SK-N-SH (cell line): ENCODE measurements around the gene RGS7. TPM values are rescaled to one million over a fixed set of nuclear protein-coding genes. Genes with fewer than 3 reads are reported as not detected.

Experiments
- CTCF ChIA-PET: fragments of 300-600, 350-600 bp; formaldehyde crosslinking; extraction: SDS; loops from one replicate; lab custom pipeline; 2021; lab: Yijun Ruan, JAX
- POLR2A ChIA-PET: fragments of 350-600 bp; sonication (Branson Sonifier 250); formaldehyde crosslinking; extraction: SDS; loops from one replicate; lab custom pipeline; 2020; ENCODE audit warnings: antibody characterized with exemption, inconsistent platforms; lab: Yijun Ruan, JAX
- DNase-seq: peaks from one replicate; pipeline ENCODE4 v3.0.0; 2012
- H2AFZ ChIP-seq: fragments of 200-600 bp; sonication (generic); 2 replicates; pipeline ENCODE4 v1.8.1; 2016; ENCODE audit warnings: antibody characterized with exemption, mild to moderate bottlenecking, low read depth
- H3F3A ChIP-seq: fragments of 200-600 bp; sonication (generic); replicated peaks from 2 replicates; pipeline ENCODE3; 2016; ENCODE audit warnings: antibody characterized with exemption, mild to moderate bottlenecking; ENCODE audit not compliant: insufficient read depth
- H3K27ac ChIP-seq, 2 experiments: fragments of 200-500 bp in 1 of 2; fragments of 200-600 bp in 1 of 2; sonication (Bioruptor generic) in 1 of 2; sonication (generic), shearing (Covaris generic) in 1 of 2; 2 replicates each; pipeline versions ENCODE4 v1.5.1 to v1.6.1; 2014 to 2016; ENCODE audit warnings: low read depth in 2 of 2, inconsistent platforms in 1 of 2, low read length in 1 of 2, mild to moderate bottlenecking in 1 of 2, mixed read lengths in 1 of 2
- H3K27me3 ChIP-seq: fragments of 200-600 bp; sonication (generic), shearing (Covaris generic); 2 replicates; pipeline ENCODE4 v1.6.1; 2016; ENCODE audit warnings: mixed run types; ENCODE audit not compliant: insufficient read depth
- H3K36me3 ChIP-seq, 2 experiments: fragments of 200-500 bp in 1 of 2; fragments of 200-600 bp in 1 of 2; sonication (Bioruptor generic) in 1 of 2; sonication (generic) in 1 of 2; replicated peaks in 1 of 2; 2 replicates each; pipeline versions ENCODE3 to v1.5.1; 2014 to 2016; ENCODE audit warnings: low read length in 1 of 2, mild to moderate bottlenecking in 1 of 2; ENCODE audit not compliant: insufficient read depth in 2 of 2, control insufficient read depth in 1 of 2
- H3K4me1 ChIP-seq, 2 experiments: fragments of 200-500 bp in 1 of 2; fragments of 200-600 bp in 1 of 2; sonication (Bioruptor generic) in 1 of 2; sonication (generic), shearing (Covaris generic) in 1 of 2; 2 replicates each; pipeline versions ENCODE4 v1.5.1 to v1.6.1; 2014 to 2016; ENCODE audit warnings: low read depth in 1 of 2, low read length in 1 of 2, mixed run types in 1 of 2; ENCODE audit not compliant: insufficient read depth in 2 of 2, control insufficient read depth in 1 of 2
- H3K4me2 ChIP-seq: fragments of 200-600 bp; sonication (generic), shearing (Covaris generic); 2 replicates; pipeline ENCODE4 v1.6.1; 2017; ENCODE audit warnings: mixed run types
- H3K4me3 ChIP-seq, 2 experiments: fragments of 200-500 bp in 1 of 2; fragments of 200-600 bp in 1 of 2; sonication (Bioruptor generic) in 1 of 2; sonication (generic), shearing (Covaris generic) in 1 of 2; 2 replicates each; pipeline versions ENCODE4 v1.5.1 to v1.8.1; 2014 to 2016; ENCODE audit warnings: low read depth in 2 of 2, inconsistent platforms in 1 of 2, low read length in 1 of 2, mild to moderate bottlenecking in 1 of 2, mixed read lengths in 1 of 2, moderate library complexity in 1 of 2
- H3K79me2 ChIP-seq: fragments of 200-600 bp; sonication (generic); 2 replicates; pipeline ENCODE4 v1.8.1; 2017; ENCODE audit warnings: mild to moderate bottlenecking; ENCODE audit not compliant: insufficient read depth
- H3K9ac ChIP-seq: fragments of 200-600 bp; sonication (generic); 2 replicates; pipeline ENCODE4 v1.6.1; 2017; ENCODE audit warnings: mixed run types
- H3K9me2 ChIP-seq: fragments of 200-600 bp; sonication (generic); 2 replicates; pipeline ENCODE4 v1.6.1; 2017; ENCODE audit warnings: mixed run types
- H3K9me3 ChIP-seq: fragments of 200-600 bp; sonication (generic); 2 replicates; pipeline ENCODE4 v1.6.1; 2017; ENCODE audit warnings: mixed run types, mild to moderate bottlenecking, moderate library complexity
- H4K20me1 ChIP-seq: fragments of 200-600 bp; sonication (generic); 2 replicates; pipeline ENCODE4 v1.6.1; 2017; ENCODE audit warnings: mild to moderate bottlenecking, mixed run types; ENCODE audit not compliant: insufficient read depth
- CTCF ChIP-seq: fragments of 200-600 bp; sonication (generic); IDR thresholded peaks from 2 replicates; pipeline ENCODE4 v1.6.1; 2017; ENCODE audit warnings: antibody characterized with exemption, mild to moderate bottlenecking, moderate library complexity
- EZH2phosphoT487 ChIP-seq: fragments of 200-600 bp; sonication (generic); IDR thresholded peaks from 2 replicates; pipeline ENCODE4 v1.6.1; 2017; ENCODE audit warnings: low read depth, mixed run types, mild to moderate bottlenecking, antibody characterized with exemption, moderate library complexity, borderline replicate concordance
- GABPA ChIP-seq: IDR thresholded peaks from 2 replicates; pipeline ENCODE4 v1.4.0; 2012; ENCODE audit warnings: low read depth, mild to moderate bottlenecking
- NFIC ChIP-seq: IDR thresholded peaks from 2 replicates; pipeline ENCODE4 v1.4.0; 2012; ENCODE audit warnings: borderline replicate concordance
- RCOR1 ChIP-seq: fragments of 150-350 bp; IDR thresholded peaks from 2 replicates; pipeline ENCODE4 v1.6.1; 2017; ENCODE audit warnings: antibody characterized with exemption, low read length
- REST ChIP-seq: IDR thresholded peaks from 2 replicates; pipeline ENCODE4 v1.6.1; 2012; ENCODE audit warnings: mild to moderate bottlenecking, low read depth, low read length, moderate library complexity
- RXRA ChIP-seq: IDR thresholded peaks from 2 replicates; pipeline ENCODE4 v1.4.0; 2012; ENCODE audit warnings: low read depth, mild to moderate bottlenecking, borderline replicate concordance
- TAF1 ChIP-seq: IDR thresholded peaks from 2 replicates; pipeline ENCODE4 v1.6.1; 2012; ENCODE audit warnings: low read depth, mild to moderate bottlenecking, low read length, moderate library complexity, borderline replicate concordance
- TCF12 ChIP-seq: IDR thresholded peaks from 2 replicates; pipeline ENCODE4 v1.4.0; 2012
- TEAD4 ChIP-seq: IDR thresholded peaks from 2 replicates; pipeline ENCODE4 v1.4.0; 2012; ENCODE audit warnings: mild to moderate bottlenecking, borderline replicate concordance; ENCODE audit not compliant: insufficient read depth
- WGBS: methylation state at CpG from one replicate; pipeline ENCODE4 v1.1.6; 2017; ENCODE audit warnings: low lambda C conversion rate; 5-methylcytosine and 5-hydroxymethylcytosine counted together
- polyA plus RNA-seq, 3 experiments: library from polyadenylated mRNA; depleted of rRNA; stranded (reverse); fragments of >200 nt; gene quantifications; 2 replicates each; pipeline ENCODE4 v1.2.3, GENCODE V29; 2012
- TF ChIP-seq, protein P1 (sequence below): fragments of 150-350 bp; IDR thresholded peaks from 2 replicates; pipeline ENCODE4 v1.6.1; 2017; ENCODE audit warnings: antibody characterized with exemption, low read length, low read depth, borderline replicate concordance
- TF ChIP-seq, protein P2 (sequence below): IDR thresholded peaks from 2 replicates; pipeline ENCODE4 v1.4.0; 2012; ENCODE audit warnings: low read depth, borderline replicate concordance
- TF ChIP-seq, protein P3 (sequence below): IDR thresholded peaks from 2 replicates; pipeline ENCODE4 v1.4.0; 2012; ENCODE audit warnings: low read depth

RGS7 gene
- polyA plus RNA-seq, 1 of the 3 experiments (the other 2 are of a cell fraction) = 0.36 TPM

DNA sequence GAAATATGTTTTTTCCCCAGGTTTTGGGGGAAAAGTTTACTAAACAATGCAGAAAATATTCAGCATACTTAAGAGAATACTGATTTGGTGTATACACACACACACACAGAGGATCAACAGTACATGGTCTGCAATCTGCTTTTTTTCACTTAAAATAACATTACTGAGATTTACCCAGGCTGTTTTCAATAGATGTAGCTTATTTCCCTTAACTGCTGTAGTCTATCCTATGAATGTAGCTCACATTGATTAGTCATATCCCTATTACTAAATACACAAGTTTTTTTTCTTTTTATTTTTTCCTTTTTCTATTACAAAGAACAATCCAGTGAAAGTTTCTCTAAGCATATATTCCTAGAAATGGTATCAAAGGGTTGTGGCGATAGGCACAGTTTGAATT is 478.4 kb downstream of the RGS7 start:
- Histone ChIP-seq H4K20me1 (no peaks in the 10 kb centered on the region), H3F3A (no peaks in the 10 kb centered on the region), H3K9me3 (no peaks in the 10 kb centered on the region), H3K79me2 (no peaks in the 10 kb centered on the region), H3K27me3 (no peaks in the 10 kb centered on the region), H3K9me2 (no peaks in the 10 kb centered on the region), H3K4me2 (no peak overlapping the region), H3K4me1 (no peaks in the 10 kb centered on the region), H2AFZ (no peak overlapping the region), H3K9ac (no peak overlapping the region), H3K27ac (no peak overlapping the region), H3K4me3 (no peak overlapping the region), H3K36me3 (no peaks in the 10 kb centered on the region)
- no peak for DNase-seq
- ChIA-PET CTCF (interaction anchor here (1.1 kb wide), 1 partner anchor 9 kb away, joined by 4 read pairs; no protein-coding TSS in a partner anchor), POLR2A (no interaction called here)
- 81% methylated on average over 1 of the region's 1 CpG for WGBS
- TF ChIP-seq, protein P1, sequence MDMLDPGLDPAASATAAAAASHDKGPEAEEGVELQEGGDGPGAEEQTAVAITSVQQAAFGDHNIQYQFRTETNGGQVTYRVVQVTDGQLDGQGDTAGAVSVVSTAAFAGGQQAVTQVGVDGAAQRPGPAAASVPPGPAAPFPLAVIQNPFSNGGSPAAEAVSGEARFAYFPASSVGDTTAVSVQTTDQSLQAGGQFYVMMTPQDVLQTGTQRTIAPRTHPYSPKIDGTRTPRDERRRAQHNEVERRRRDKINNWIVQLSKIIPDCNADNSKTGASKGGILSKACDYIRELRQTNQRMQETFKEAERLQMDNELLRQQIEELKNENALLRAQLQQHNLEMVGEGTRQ = no peak
- TF ChIP-seq RCOR1 (no peak), GABPA (no peak)

DNA sequence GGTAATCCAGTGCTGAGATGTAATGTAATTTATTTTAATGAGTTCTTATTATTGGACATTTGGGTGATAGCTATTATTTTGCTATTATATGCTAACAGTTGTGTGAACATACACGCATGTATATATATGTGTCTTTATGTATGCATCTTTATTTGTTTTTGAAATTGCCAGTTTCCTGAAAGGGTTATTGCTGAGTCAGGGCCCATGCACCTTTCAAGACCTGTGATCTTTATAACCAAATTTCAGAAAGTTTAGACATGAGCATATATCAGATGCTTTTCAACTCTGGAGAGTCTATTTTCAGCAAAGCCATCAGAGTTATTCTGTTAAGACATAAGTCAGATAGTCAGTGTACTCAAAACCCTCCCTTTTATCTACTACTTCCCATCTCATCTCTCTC is 479.4 kb downstream of the RGS7 start:
- POLR2A ChIA-PET = no interaction called here
- H3K9me3 ChIP-seq = no peaks in the 10 kb centered on the region
- H3K27ac ChIP-seq = no peak overlapping the region
- H2AFZ ChIP-seq = no peak overlapping the region
- 97% methylated on average over 1 of the region's 1 CpG for WGBS
- no peaks in the 10 kb centered on the region for H3K4me1 ChIP-seq
- CTCF ChIA-PET = interaction anchor here (0.7 kb wide), 1 partner anchor 15 kb away, joined by 3 read pairs; no protein-coding TSS in a partner anchor
- no peak overlapping the region for H3K9ac ChIP-seq
- TF ChIP-seq REST (no peak), RXRA (no peak), CTCF (no peak), NFIC (no peak), TEAD4 (no peak), EZH2phosphoT487 (no peak), TCF12 (no peak), TAF1 (no peak)
- TF ChIP-seq, protein P1 = no peak
- TF ChIP-seq, protein P2, sequence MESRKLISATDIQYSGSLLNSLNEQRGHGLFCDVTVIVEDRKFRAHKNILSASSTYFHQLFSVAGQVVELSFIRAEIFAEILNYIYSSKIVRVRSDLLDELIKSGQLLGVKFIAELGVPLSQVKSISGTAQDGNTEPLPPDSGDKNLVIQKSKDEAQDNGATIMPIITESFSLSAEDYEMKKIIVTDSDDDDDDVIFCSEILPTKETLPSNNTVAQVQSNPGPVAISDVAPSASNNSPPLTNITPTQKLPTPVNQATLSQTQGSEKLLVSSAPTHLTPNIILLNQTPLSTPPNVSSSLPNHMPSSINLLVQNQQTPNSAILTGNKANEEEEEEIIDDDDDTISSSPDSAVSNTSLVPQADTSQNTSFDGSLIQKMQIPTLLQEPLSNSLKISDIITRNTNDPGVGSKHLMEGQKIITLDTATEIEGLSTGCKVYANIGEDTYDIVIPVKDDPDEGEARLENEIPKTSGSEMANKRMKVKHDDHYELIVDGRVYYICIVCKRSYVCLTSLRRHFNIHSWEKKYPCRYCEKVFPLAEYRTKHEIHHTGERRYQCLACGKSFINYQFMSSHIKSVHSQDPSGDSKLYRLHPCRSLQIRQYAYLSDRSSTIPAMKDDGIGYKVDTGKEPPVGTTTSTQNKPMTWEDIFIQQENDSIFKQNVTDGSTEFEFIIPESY = no peak
- TF ChIP-seq, protein P3, sequence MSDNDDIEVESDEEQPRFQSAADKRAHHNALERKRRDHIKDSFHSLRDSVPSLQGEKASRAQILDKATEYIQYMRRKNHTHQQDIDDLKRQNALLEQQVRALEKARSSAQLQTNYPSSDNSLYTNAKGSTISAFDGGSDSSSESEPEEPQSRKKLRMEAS = no peak
- DNase-seq = no peak
- H4K20me1 ChIP-seq = no peaks in the 10 kb centered on the region
- no peaks in the 10 kb centered on the region for H3F3A ChIP-seq
- H3K4me2 ChIP-seq = no peak overlapping the region
- no peaks in the 10 kb centered on the region for H3K9me2 ChIP-seq
- H3K79me2 ChIP-seq = no peaks in the 10 kb centered on the region
- H3K36me3 ChIP-seq = no peaks in the 10 kb centered on the region
- no peaks in the 10 kb centered on the region for H3K27me3 ChIP-seq
- no peak overlapping the region for H3K4me3 ChIP-seq
